CD4-positive, alpha-beta T cell treated with Interleukin-15 for 4 hours (primary cell): ENCODE results near the gene CNOT6L.
A peak's percentile ranks its signal among the peaks of the same experiment; 100 is the strongest.
"Not testable (repeated sequence)": the region's sequence is repeated elsewhere in the genome, so short reads cannot be mapped to it uniquely, and the experiment has no call there.

Source experiments
- DNase-seq: peaks from one replicate; pipeline ENCODE4 v3.0.0-alpha.2; 2020; ENCODE audit warnings: low spot score

CNOT6L gene

GRCh38 chr4:77782102-77782835 is 36.9 kb downstream of the CNOT6L start:
- DNase-seq = no peak

GRCh38 chr4:77780762-77781161 is 38.4 kb downstream of the CNOT6L start:
- DNase-seq = not testable (repeated sequence)

DNA sequence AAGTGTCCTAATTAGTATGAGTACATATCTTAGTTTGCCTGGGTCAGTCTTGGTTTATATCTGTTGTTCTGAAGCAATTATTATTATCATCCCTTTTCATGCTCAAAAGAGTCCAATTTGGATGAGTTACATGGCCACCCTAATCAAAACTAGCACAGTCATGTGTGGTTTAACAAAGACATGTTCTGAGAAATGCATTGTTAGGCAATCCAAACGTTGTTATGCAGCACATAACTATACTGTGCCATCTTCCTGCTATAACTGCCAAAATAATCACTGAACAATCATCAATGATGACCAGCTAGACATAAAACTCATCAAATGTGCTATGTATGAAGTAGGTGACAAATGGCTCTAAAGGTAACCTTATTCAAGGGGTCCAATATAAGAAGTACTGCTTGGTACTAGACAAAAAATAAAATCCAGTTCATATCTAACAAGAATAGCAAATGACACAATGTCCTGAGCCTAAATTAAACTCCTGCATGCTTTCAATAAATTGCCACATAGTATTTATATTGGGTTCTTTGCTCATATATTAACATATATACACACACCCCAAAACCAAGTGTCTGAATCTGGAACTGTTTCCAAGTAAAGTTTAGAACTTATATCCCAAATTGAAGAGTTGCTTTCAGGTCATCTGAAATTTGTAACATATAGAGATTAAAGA is 41.9 kb downstream of the CNOT6L start:
- no peak for DNase-seq

GRCh38 chr4:77776182-77777134 is 42.7 kb downstream of the CNOT6L start:
- DNase-seq = no peak

DNA sequence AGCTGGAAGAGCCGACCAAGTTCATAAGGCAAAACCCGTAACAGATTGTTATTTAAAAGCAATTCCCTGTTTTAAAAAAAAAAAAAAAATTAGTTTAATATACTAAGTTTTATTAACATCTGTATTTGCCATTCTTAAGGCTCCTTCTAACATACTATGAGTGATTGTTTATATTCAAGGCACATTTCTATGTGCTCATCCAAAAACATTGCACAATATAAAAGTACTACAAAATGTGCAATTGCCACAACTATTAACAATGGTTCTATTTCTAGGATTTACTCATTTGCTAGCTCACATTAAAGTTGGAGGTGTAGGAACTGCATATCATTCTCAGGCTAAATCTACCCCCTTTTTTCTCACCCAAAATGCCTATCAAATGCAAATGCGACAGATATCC is 46.1 kb downstream of the CNOT6L start:
- no peak for DNase-seq

DNA sequence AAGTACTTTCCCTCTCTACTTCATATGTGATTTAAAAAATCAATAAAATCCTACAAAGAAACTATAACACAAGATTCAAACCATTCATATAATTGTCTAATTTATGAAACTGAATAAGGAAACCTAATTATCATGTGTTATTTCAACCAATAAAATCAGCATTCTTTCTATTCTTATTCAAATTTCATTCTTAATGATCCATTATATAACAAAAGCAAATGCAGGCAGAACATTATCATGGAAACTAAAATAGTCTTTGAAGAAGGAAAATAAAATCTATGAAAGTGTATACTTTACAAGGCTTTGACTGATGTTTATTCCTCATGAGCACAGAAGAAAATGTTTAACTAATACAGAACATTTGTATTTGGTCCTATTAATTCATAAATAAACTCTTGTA is 47.6 kb downstream of the CNOT6L start:
- no peak for DNase-seq

GRCh38 chr4:77765720-77766119 is 53.4 kb downstream of the CNOT6L start:
- no peak for DNase-seq

DNA sequence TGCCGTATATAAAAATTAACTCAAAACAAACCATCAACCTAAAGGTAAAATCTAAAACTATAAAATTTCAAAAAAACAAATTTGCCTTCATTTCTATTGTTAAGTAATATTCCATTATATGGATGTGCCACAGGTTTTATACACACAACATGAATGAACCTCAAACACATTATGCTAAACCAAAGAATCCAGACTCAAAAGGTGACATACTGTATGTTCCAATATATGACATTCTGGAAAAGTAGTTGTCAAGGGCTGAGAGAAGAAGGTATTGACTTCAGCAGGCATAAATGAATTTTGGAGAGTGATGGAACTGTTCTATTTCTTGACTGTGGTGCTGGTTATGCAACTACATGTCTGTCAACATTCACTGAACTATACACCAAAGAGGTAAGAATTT is 56.6 kb downstream of the CNOT6L start:
- no peak for DNase-seq

DNA sequence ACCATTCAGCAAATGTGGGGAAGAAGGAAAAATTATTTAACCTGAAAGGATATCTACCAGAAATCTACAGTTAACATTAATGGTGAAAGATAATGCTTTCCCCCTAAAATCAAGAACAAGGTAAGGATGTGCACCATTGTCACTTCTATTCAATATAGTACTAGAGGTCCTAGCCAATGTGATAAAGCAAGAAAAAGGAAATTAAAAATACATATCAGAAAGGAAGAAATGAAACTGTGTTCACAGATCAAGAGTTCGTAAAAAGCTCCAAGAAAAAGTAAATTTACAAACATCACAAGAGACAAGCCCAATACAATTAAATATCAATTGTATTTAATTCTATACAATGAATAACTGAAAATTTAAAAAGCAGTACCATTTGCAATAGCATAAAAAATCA is 57.6 kb downstream of the CNOT6L start:
- no peak for DNase-seq

GRCh38 chr4:77758804-77759203 is 60.4 kb downstream of the CNOT6L start:
- no peak for DNase-seq

DNA sequence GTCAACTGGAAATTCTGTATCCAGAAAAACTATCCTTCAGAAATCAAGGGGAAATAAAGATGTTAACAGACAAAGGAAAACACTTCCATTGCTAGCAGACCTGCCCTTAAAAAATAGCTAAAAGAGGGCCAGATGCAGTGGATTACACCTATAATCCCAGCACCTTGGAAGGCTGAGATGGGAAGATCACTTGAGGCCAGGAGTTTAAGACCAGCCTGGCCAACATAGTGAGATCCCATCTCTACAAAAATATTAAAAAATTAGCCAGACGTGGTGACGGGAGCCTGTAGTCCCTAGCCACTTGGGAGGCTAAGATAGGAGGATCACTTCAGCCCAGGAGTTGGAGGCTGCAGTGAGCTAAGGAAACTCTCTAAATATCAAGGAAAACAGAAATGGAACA is 67.4 kb downstream of the CNOT6L start:
- no peak for DNase-seq

DNA sequence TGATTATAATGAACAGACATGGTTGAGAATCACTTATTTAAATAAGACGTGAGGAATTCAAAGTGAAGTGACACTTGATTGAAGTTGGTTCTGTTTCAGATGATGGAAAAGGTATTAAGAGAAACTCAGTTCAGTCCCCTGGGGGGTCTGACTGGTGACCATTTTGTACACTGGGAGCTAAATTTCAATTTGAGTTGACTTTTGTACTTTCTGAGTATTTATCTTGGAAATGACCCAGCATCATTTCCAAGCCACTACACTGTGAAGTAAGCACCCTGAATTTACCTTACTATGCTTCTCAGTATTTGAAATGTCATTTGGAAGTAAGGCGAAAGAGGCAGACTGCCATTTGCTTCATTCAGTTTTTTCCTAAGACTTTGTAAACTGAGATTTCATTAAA is 73.4 kb downstream of the CNOT6L start:
- no peak for DNase-seq

GRCh38 chr4:77742054-77742453 is 77.1 kb downstream of the CNOT6L start:
- DNase-seq = no peak

DNA sequence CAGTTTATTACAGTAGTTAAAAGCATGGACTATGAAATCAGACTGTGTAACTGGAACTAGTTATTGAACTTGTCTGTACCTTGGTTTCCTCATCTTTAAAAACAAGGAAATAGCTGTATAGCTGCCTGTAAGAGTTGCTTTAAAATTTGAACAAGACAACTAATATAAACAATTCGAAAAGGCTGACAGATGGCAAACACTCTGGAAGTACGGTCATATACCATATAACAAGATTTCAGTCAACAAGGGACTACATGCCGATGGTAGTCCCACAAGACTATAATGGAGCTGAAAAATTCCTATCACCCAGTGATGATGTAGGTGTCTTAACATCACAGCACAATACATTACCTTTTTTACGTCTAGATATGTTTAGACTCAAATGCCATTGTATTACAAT is 78.7 kb downstream of the CNOT6L start:
- no peak for DNase-seq

DNA sequence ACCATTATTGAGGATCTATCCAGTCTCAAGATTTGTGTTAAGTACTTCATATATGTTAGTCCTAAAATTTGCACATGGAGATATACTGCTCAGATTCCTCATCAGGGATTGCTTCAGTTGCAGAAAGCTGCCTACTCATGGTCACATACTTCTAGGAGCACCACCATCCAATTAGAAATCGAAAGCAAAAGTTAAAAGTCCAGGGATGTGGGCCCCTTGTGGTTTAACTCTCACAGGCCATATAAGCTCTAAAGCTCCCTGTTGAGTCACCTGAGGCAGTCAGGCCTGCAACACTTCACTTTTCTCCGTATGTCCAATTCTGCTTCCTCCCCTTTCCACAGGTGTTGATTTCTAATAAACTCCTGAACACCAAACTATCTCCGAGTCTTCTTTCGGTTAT is 84.2 kb downstream of the CNOT6L start:
- peak; percentile 55 for DNase-seq

DNA sequence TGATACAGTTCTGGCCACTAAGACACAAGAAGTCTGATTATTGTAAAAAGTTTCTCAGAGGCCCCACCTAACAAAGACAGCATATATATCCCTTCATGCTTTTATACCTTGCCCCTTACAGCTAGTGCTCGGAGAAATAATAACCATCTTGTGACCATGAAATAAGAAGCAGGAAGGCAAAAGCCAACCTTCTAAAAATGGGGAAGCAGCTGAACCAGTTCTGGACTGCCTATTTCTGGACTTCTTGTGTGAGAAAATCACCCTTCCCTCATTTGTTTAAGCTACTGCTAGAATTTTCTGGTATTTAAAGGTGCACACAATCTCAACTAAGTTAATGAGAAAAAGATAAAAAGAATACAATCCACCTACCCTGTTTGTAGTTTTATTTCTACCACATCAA is 87.5 kb downstream of the CNOT6L start:
- DNase-seq = no peak

DNA sequence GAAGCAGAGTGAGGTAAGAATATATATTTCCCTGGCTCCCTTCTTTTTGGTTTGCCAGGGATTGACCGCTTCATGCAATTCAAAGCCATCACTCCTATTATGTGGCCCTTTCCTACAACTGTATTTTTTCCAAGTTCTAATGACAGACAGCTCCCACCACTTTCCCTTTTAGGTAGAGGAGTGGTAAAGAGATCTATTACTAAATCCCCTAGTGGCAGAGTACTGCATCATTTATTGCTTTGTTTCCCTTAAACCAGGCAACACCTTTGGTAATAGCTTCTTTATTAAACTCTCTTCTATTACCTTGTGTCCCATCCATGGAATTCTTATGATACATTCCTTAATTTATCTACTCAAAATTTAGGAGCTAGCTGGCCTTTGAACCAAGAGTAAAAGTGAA is 90.7 kb downstream of the CNOT6L start:
- DNase-seq = no peak

DNA sequence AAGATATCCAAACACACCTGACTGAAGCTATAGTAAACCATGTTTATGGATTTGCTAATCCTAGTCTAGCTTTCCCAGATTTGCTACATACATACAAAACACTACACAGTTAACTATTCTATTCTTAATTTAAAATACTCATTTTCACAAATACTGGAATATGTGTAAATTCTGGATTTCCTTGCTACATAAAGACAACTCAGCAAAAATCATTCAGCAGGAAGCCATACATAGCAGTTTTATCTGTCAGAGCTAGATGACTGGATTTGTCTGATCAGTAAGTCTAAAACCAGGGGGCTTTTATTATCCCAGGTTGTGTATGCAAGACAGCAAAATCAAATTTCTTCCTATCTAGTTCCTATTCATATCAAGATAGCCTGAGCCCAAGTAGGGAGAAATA is 98.1 kb downstream of the CNOT6L start:
- no peak for DNase-seq

- DNase-seq = not testable (repeated sequence)
Observed at GRCh38 chr4:77718500-77718899, 100.7 kb downstream of the CNOT6L start.

DNA sequence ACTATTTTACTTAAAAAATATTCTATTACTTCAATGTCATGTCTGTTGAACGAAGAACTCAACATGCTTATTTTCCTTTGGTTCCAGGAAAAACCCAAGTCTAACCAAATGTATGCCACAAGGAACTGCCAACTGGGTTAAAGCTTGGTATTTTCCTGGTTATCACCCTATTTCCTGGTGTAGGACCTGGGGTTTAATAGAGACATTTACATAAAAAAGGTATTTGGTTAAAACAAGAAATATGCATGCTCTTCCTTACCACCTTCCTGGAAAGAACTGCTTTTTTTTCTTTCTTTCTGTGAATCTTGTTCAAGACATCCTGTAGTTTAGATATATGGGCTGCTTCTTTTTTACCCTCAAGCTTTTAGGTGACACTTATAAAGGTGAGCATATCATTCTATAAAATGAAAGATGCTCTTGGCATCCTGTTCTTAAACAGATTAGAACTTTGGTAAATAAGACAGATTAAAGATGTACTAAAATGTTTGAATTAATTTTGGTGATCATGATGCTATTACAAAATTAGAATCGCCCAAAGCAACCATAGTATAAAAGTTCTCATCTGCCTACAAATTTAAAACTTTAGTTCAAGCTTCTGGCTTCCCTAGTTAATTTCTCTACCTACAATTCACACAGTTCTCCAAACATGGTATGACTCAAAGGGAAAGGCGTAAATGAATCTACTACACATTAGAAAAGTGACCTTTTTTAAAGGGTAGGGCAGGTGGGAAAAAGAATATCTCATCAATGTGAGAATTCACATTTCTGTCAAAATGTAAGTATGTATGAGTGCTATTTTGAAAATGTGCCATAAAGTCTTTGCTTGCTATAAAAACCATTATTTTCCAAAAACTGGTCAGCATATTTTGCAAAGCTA is 103.5 kb downstream of the CNOT6L start:
- no peak for DNase-seq

GRCh38 chr4:77714514-77714913 is 104.7 kb downstream of the CNOT6L start:
- no peak for DNase-seq

DNA sequence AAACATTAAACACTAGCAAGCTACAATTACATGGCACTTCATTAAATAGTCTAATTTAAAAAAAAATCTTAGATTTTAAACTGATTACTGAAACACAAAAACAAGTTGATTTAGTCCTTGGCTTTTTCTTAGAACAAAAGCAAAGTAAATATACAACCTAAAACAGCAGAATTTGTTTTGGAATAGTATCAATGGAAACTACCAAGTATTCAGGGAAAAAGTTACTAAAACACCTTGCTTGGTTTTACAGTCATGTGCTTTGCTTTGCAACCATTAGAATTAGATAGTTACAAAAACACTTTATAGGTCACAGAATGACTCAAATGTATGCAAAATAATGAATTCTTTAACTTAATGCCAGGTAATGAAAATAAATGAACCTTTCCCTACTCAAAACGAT is 105.3 kb downstream of the CNOT6L start:
- no peak for DNase-seq
